ENCODE data around the gene RAET1L. TPM values are rescaled to one million over a fixed set of nuclear protein-coding genes. Genes with fewer than 3 reads are reported as not detected.

RAET1L gene
- total and polyA plus RNA-seq, 10 of the 15 experiments (the other 5 are each of a cell fraction or from before 2014, with no cell fraction given) = not detected

DNA sequence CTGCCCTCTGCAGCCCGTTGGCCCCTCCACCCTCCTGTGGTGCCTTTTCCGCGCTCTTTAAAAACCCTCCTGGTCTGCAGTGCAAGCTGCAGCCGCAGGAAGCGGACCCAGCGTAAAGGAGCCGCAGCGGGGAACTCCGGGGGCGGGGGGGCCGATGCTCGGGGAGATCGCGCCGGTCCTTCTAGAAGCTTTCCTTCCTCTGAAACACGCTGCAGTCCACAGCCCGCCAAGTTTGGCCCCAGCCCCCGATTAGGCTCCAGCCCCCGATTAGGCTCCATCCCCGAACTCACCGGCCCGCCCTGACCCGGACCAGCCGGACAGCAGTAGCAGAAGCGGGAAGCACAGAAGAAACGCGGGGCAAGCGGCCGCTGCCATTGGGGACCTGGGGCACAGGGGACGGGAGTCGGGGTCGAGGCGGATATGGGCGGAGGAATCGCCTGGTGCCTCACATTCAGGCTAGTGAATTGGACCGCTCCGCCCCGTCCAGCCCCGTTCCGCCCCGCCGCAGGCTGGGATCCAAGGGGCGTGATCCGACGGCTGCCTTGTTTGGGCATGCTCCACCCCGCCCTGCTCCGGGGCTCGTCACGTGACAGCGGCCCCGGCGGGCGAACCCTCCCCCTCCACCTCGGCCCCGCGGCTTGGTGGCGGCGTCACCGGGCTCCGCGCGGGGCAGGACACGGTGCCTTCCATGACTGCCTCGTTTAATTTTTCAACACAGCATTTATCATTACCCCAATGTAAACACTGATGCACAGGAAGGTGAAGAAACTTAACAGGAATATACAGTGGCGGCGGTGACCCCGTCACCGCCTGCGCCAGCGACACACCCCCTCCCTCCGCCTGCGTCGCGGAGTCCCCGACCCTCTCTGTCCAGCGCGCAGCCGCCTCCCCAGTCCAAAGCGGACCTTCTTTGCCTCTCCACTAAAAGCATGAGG is 20.3 kb downstream of the RAET1L start (continued):
- TF ChIP-seq SMAD5 (IDR thresholded peaks at IDR 0.05; ENCODE audit: low read depth) (no peak), IRF4 (IDR thresholded peaks at IDR 0.05; ENCODE audit: low read depth, low read length) (no peak), SIN3A (IDR thresholded peaks at IDR 0.05; ENCODE audit: low read depth, low read length) (no peak; the same call in 1 of the 2 replicates), YY1 (IDR thresholded peaks at IDR 0.05; ENCODE audit: low read depth, low read length) (no peak), CBX3 (IDR thresholded peaks at IDR 0.05; ENCODE audit: borderline replicate concordance, low read depth) (no peak), GATAD2B (conservative IDR thresholded peaks at IDR 0.05; ENCODE audit: low read depth) (peak; percentile 68; the same call in 1 of the 2 replicates), NFXL1 (IDR thresholded peaks at IDR 0.05; ENCODE audit: borderline replicate concordance) (no peak), NFIC (IDR thresholded peaks at IDR 0.05; ENCODE audit: low read depth, low read length) (0 out of 2 replicates have a peak, but pooled peaks have one; percentile 49), TBL1XR1 (IDR thresholded peaks at IDR 0.05; ENCODE audit: low read depth, low read length) (no peak), RAD51 (IDR thresholded peaks at IDR 0.05) (peak; percentile 97), ETV6 (conservative IDR thresholded peaks at IDR 0.05 in 1 of 2, IDR thresholded peaks at IDR 0.05 in 1 of 2; ENCODE audit: borderline replicate concordance in 1 of 2, low read depth in 1 of 2) (no peak; a peak in 1 of 4 replicates), MTA3 (IDR thresholded peaks at IDR 0.05; ENCODE audit: borderline replicate concordance, low read length) (no peak), DPF2 (IDR thresholded peaks at IDR 0.05) (peak; percentile 10)
- TF ChIP-seq, protein P1, sequence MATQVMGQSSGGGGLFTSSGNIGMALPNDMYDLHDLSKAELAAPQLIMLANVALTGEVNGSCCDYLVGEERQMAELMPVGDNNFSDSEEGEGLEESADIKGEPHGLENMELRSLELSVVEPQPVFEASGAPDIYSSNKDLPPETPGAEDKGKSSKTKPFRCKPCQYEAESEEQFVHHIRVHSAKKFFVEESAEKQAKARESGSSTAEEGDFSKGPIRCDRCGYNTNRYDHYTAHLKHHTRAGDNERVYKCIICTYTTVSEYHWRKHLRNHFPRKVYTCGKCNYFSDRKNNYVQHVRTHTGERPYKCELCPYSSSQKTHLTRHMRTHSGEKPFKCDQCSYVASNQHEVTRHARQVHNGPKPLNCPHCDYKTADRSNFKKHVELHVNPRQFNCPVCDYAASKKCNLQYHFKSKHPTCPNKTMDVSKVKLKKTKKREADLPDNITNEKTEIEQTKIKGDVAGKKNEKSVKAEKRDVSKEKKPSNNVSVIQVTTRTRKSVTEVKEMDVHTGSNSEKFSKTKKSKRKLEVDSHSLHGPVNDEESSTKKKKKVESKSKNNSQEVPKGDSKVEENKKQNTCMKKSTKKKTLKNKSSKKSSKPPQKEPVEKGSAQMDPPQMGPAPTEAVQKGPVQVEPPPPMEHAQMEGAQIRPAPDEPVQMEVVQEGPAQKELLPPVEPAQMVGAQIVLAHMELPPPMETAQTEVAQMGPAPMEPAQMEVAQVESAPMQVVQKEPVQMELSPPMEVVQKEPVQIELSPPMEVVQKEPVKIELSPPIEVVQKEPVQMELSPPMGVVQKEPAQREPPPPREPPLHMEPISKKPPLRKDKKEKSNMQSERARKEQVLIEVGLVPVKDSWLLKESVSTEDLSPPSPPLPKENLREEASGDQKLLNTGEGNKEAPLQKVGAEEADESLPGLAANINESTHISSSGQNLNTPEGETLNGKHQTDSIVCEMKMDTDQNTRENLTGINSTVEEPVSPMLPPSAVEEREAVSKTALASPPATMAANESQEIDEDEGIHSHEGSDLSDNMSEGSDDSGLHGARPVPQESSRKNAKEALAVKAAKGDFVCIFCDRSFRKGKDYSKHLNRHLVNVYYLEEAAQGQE (IDR thresholded peaks at IDR 0.05; ENCODE audit: low read depth, low read length) = no peak
- TF ChIP-seq, protein P2, sequence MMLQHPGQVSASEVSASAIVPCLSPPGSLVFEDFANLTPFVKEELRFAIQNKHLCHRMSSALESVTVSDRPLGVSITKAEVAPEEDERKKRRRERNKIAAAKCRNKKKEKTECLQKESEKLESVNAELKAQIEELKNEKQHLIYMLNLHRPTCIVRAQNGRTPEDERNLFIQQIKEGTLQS (IDR thresholded peaks at IDR 0.05; ENCODE audit: borderline replicate concordance, extremely low read depth, low read depth, low read length) = peak; percentile 59; the same call in 1 of the 2 replicates
- TF ChIP-seq, protein P3, sequence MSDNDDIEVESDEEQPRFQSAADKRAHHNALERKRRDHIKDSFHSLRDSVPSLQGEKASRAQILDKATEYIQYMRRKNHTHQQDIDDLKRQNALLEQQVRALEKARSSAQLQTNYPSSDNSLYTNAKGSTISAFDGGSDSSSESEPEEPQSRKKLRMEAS (IDR thresholded peaks at IDR 0.05; ENCODE audit: low read depth, low read length) = peak; percentile 80
- TF ChIP-seq, protein P4, sequence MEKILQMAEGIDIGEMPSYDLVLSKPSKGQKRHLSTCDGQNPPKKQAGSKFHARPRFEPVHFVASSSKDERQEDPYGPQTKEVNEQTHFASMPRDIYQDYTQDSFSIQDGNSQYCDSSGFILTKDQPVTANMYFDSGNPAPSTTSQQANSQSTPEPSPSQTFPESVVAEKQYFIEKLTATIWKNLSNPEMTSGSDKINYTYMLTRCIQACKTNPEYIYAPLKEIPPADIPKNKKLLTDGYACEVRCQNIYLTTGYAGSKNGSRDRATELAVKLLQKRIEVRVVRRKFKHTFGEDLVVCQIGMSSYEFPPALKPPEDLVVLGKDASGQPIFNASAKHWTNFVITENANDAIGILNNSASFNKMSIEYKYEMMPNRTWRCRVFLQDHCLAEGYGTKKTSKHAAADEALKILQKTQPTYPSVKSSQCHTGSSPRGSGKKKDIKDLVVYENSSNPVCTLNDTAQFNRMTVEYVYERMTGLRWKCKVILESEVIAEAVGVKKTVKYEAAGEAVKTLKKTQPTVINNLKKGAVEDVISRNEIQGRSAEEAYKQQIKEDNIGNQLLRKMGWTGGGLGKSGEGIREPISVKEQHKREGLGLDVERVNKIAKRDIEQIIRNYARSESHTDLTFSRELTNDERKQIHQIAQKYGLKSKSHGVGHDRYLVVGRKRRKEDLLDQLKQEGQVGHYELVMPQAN (conservative IDR thresholded peaks at IDR 0.05) = 0 out of 2 replicates have a peak, but pooled peaks have one; percentile 15
- TF ChIP-seq, protein P5, sequence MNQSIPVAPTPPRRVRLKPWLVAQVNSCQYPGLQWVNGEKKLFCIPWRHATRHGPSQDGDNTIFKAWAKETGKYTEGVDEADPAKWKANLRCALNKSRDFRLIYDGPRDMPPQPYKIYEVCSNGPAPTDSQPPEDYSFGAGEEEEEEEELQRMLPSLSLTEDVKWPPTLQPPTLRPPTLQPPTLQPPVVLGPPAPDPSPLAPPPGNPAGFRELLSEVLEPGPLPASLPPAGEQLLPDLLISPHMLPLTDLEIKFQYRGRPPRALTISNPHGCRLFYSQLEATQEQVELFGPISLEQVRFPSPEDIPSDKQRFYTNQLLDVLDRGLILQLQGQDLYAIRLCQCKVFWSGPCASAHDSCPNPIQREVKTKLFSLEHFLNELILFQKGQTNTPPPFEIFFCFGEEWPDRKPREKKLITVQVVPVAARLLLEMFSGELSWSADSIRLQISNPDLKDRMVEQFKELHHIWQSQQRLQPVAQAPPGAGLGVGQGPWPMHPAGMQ (IDR thresholded peaks at IDR 0.05; ENCODE audit: borderline replicate concordance) = no peak
- TF ChIP-seq, protein P6, sequence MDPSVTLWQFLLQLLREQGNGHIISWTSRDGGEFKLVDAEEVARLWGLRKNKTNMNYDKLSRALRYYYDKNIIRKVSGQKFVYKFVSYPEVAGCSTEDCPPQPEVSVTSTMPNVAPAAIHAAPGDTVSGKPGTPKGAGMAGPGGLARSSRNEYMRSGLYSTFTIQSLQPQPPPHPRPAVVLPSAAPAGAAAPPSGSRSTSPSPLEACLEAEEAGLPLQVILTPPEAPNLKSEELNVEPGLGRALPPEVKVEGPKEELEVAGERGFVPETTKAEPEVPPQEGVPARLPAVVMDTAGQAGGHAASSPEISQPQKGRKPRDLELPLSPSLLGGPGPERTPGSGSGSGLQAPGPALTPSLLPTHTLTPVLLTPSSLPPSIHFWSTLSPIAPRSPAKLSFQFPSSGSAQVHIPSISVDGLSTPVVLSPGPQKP (IDR thresholded peaks at IDR 0.05; ENCODE audit: low read depth, low read length) = peak; percentile 79
